Bronchial smooth muscle cell (primary cell): Measurements from ENCODE around the gene SCIN. TPM values are rescaled to one million over a fixed set of nuclear protein-coding genes. Genes with fewer than 3 reads are reported as not detected.

Source experiments
- total RNA-seq: library from RNA; depleted of rRNA; stranded (reverse); fragments of >200 nt; gene quantifications from 2 replicates; pipeline ENCODE4 v1.2.1, GENCODE V29; 2014

SCIN gene
- 0.16 TPM in 1 of 2 replicates, not detected in the other for total RNA-seq

DNA sequence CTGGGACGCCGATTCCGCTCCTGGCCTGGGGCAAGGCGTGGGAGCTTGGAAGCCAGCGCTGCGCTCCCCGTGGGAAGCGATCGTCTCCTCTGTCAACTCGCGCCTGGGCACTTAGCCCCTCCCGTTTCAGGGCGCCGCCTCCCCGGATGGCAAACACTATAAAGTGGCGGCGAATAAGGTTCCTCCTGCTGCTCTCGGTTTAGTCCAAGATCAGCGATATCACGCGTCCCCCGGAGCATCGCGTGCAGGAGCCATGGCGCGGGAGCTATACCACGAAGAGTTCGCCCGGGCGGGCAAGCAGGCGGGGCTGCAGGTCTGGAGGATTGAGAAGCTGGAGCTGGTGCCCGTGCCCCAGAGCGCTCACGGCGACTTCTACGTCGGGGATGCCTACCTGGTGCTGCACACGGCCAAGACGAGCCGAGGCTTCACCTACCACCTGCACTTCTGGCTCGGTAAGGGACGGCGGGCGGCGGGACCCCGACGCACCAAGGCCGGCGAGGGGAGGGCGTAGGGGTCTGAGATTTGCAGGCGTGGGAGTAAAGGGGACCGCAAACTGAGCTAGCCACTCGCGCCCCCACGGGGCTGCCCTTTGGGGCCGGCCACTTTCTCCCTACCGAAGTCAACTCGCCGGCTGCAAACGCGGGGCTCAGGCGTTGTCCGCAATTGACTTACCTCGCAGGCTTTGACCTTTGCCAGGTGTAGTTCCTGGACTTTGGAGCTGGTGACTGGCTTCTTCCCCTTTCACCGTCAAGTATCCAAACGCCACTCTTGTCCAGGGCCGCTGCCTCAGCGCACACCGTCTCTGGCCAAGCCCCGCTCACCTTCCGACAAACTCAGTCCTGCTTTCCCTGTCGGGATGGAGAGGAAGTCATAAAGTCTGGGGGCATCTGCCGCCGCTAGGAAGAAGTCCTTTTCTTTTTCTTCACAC, at the start of gene SCIN:
TSS of gene SCIN (plus strand) at position 187 of the 928 bp plus-strand sequence. CDS start at position 254, 67 bp downstream.

DNA sequence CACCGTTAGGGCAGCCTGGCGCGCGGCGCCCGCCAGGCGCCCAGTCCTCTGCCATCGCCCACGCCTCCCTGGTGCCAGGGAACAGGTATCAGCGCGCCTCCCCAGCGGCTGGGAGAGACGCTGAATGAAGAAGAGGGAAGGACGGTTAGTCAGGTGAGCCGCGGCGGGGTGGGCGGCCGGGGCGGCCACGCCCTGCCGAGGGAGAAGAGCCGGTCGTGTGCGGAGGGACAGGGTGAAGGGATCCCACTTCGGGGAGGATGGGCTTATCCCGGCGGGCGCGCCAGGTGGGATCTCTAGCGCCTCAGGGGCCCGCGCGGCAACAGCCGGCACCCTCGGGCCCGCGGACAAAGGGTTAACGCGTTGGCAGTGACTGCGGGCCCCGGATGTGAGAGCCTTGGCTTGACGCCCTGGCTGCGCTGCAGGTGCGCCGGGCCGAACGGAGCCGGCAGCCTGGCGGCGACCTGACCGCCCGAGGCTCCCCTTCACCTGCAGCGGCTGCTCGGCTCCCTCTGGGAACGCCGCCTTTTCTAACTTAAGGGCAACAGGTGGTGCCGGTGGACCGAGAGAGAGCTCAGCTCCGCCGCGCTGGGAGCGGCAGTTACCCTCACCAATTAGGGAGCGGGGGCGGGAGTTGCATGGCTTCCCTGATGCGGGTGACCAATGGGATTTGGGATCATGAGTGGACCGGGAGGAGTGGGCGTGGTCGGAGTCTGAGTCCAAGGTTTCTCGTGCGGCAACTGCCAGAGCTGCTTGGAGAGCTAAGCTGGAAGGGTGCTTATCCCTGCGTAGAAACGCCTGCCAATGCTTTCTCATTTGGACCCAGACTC, 116.6 kb downstream of the SCIN start, which contains the start of gene ARL4A:
TSS of gene ARL4A (plus strand) at position 743 of the 827 bp plus-strand sequence. CDS start 622 bp downstream, outside the sequence.

Other genes starting within 250 kb of the SCIN start
- under 0.01 and 0.16 TPM in 2 replicates for gene VWDE, start 166.9 kb upstream of the SCIN start, total RNA-seq
- gene ARL4A, start 116.9 kb downstream of the SCIN start, total RNA-seq, result 4.0 and 18.1 TPM in 2 replicates